G401 (cell line): ENCODE measurements around the gene SMIM23. TPM values are rescaled to one million over a fixed set of nuclear protein-coding genes. Genes with fewer than 3 reads are reported as not detected.
"Not testable (repeated sequence)": the region's sequence is repeated elsewhere in the genome, so short reads cannot be mapped to it uniquely, and the experiment has no call there.

Experiments used
- DNase-seq: peaks from one replicate; pipeline ENCODE4 v3.0.0-alpha.2; 2015; ENCODE audit warnings: low spot score
- in situ Hi-C: cut with HindIII; loops from 2 replicates; pipeline ENCODE4 v1.10.0; 2016; ENCODE audit warnings: low sequenced_read_pairs, mixed read lengths
- total RNA-seq: library from RNA; depleted of rRNA; stranded (reverse); fragments of >200 nt; shearing (Covaris generic); gene quantifications from 2 replicates; pipeline ENCODE4 v1.2.3, GENCODE V29; 2014

The SMIM23 gene
- total RNA-seq, 1 experiment from 2014 or later: not detected

DNA sequence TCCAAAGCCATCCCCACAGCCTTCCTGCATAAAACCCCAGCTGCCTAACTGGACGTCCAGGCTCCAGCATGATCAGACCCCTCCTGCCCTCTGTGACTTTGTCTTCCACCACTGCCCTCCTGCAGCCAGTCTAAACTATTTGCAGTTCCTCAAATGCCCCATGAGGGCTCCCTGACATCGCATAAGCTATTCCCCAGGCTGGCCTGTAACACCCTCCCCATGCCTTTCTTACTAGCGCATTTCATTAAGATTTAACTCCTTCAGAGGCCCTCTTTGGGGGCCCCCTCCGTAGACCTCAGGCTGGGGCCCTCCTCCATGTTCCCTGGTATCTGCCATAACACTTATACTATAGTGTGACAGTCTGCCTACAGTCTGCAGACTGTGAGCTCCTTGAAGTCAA, 15.5 kb upstream of the SMIM23 start:
- in situ Hi-C loops: no loop called here
- DNase-seq: no peak

DNA sequence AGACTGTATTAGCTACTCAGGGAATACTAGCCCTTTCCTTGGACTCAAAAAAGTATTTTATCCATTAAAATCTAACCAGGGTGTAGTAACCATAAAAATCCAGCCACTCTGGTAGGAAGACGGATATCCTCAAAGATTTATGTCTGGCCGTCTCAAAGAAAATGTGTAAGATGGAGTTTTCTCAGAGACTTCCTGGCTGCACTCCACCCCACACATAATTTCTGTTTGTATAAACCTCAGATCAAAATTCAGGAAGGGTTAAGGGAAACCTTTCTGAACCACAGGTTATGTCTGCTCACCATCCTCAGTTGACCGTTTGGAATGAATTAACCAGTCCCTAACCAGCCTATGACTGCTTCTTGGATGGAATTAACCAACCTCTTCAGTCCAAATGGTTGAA, 13.8 kb upstream of the SMIM23 start:
- in situ Hi-C loops: no loop called here
- DNase-seq: no peak

DNA sequence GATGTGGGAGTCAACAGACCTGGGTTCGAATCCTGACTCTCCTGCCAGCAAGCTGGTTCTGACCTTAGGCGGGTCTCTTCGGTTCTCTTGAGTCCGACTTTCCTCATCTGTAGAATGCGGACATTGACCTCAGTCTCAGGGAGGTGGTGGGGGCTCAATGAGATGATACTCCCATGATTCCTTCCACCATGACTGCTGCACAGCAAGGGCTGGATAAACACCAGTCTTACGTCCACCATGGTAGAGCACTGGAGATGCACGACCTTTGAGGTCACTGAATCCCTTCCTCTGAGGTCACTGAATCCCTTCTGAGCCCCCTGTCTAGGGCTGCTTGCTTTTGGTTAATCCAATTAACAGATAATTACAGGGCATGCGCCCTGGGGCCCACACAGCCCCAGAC, 12.5 kb upstream of the SMIM23 start:
- in situ Hi-C loops: no loop called here
- DNase-seq: no peak

DNA sequence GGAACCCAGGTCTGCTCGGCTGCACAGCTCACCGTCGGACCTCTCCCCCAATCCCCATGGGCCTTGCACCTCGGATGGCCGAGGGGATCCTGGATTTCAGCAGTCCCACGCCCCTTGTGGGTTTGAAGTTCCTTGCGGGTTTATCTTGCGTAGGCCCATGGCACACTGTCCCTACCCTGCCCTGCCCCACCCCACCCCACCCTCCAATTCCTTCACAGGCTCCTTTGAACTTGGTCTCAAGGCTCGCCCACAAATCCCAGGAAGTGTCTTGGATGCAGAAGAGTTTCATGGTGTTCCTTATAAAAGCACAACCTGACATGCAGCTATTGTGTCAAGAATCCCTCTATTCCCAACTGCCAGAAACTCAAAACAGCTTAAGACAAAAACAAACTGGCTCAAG, 11.2 kb upstream of the SMIM23 start:
- in situ Hi-C loops: no loop called here

DNA sequence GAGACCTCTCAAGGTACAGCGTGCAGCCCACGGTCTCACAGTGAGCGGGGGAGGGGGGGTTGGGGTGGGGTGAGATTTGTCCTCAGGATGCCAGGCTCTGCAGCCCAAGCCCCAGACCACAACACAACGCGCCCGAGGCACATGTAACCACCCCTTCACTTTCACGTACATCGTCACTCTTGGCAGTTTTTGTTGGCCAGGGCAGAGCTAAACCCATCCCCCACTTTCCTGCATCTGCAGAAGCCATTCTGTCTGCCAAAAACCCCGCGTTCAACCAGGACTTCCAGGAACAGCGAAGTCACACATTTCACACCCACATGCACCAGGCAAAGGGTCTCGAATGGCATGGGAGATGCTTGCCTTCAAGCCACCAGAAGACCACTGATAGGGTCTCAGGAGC, 9.4 kb upstream of the SMIM23 start:
- in situ Hi-C loops: no loop called here
- no peak for DNase-seq

More for the DNA sequence above, 11.2 kb upstream of the SMIM23 start:
- DNase-seq: no peak

DNA sequence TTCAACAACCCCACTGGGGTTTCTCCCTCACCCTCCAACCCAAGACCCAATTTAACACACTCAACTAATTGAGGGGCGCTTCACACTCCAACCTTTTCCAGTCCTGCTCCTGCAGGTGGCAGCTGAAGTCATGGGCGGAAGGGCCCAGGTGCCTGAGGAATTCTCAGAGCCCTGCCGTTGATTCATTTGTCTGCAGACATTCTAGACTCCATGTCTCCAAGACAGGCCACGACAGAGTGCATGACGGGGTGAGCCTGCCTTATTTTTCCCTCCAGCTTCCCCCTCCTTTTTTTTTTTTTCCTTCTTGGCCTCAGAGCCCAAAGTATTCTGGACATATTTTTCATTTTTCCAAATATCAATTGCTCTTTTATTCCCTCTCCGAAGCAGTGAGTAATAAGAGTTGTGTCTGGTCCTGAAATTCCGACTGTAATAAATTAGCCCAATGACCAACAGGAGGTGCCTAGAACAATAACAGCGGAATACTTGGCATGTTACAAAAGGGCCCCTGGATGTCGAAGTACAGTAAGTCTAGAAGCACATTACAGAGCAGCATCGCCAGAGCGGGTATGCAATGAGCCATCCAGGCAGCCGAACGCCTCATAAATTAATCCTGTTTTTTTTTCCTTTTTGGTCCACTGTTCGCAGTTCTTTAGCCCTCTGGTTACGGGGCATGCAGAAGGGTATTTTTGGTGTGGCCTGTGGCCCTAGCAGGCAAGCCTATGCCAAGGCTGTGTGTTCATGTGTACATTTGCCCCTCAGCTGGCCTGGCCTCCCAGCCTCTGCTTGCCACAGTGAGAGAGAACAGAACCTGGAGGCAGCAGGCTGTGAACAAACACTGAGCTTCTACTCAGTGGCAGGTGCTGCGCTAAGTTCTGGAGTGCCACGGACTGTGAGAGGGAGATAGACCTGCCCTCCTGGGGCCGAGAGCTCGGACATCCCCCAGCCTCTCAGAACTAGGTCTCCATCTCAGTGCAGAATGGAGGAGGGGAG, 8.6 kb upstream of the SMIM23 start:
- DNase-seq: no peak
- in situ Hi-C loops: no loop called here

DNA sequence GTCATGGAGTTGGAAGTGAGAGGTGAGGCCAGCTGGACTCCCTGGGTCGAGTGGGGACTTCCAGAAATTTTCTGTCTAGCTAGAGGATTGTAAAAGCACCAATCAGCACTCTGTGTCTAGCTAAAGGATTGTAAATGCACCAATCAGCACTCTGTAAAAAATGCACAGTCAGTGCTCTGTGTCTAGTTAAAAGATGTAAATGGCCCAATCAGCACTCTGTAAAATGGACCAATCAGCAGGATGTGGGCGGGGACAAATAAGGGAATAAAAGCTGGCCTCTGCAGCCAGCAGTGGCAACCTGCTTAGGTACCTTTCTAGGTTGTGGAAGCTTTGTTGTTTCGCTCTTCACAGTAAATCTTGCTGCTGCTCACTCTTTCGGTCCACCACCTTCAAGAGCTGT, 3.9 kb upstream of the SMIM23 start:
- in situ Hi-C loops, DNase-seq: not testable (repeated sequence)

DNA sequence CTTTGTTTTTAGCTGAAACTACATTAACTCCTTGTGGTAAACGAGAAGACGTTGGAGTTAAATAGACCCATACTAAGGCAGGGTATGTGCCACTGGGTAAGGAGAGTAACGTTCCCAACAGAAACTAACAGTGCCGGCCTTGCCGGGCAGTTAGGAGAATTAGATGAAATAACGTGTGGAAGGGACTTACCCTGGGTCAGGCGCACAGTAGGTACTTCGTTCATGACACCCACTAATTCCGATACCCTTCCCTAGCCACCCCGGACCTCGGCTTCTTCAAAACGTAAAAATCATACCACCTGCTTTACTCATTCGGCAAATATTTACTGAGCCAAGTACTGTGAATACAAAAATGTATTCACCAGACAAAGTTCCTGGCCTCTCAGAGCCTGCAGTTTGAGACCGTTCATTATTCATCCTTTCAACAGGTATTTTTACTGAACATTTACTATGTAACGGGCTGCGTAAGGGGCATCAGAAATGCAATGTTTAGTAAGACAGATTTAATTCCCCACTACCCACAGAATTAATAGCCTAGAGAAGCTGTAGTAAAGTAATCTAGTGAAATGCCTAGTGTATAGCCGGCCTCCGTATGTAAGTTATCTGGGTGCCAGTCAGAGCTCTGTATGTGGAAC, 3.2 kb upstream of the SMIM23 start:
- no peak for DNase-seq
- in situ Hi-C loops: no loop called here

DNA sequence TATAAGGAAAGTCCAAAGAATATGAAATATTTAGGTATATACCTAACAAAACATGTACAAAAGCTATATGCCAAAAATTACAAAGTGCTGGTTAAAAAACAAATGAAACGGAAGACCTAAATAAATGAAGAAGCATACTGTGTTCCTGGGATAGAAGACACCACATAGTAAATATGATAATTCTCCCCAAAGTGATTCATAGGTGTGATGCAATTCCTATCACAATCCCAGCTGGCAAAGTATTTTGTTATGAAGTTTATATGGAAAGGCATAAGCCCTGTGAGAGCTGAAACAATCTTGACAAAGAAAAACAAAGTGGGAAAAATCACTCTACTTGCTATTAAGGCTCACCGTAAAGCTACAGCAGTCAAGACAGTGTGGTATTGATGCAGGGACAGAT, 2.6 kb upstream of the SMIM23 start:
- in situ Hi-C loops: no loop called here
- DNase-seq: no peak

DNA sequence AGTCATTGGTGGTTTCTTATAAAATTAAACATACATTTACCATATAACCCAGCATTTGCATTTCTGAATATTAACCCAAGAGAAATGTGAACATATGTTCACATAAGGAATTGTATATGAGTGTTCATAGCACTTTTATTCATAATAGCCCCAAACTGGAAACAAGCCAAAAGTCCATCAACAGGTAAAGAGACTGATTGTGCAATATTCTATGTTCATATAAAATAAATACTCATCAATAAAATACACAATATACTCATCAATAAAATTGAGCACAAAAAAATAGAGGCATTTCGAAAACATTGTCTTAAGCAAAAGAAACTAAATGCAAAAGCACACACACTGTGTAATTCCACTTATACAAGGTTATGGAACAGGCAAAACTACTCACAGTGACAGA, 3.7 kb downstream of the SMIM23 start:
- in situ Hi-C loops: no loop called here
- no peak for DNase-seq

DNA sequence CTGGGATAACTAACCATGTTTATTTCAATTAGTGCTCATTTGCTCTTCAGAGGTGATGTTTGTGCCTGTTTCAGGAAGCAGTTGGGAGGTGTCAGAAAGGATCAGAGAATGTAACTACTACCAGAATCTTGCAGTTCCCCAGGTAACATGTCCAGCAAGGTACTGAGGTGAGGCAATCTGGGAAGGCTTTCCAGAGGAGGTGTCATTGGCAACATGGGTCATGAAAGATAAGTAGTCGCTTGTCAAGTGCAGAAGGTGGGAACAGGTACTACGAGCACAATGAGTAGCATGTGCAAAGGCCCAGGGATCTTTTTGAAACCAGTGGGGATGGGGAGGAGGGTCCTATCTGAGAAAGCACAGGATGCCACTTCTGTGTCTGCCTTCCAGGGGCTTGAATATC, 4.8 kb downstream of the SMIM23 start:
- in situ Hi-C loops: loop anchor here (5.0 kb wide), 1 partner anchor 68 kb away; no protein-coding TSS in a partner anchor
- no peak for DNase-seq

DNA sequence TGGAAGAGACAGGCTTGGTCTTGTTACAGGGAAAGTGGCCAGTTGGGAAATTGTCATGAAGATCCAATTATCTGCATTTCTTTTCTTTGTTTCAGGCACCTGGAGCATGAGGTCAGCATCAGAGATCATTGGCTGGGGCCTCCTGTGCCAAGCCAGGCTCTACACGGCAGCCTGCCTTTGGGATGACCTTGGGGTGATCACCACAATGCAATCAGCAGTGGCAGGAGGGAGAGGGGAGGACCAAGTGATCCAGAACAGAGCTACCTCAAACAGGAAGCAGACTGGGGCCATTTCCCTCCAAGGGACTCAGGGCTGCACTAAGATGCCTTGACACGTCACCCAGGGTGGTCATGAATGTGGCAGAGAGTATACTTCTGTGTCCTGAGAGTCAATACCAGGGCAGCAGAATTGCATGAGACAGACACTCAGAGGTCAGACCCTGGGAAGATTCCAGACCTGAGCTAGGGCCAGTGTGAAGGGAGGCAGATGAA, 8.9 kb downstream of the SMIM23 start:
- in situ Hi-C loops: loop anchor here (5.0 kb wide), 1 partner anchor 72 kb away; no protein-coding TSS in a partner anchor
- DNase-seq: no peak

DNA sequence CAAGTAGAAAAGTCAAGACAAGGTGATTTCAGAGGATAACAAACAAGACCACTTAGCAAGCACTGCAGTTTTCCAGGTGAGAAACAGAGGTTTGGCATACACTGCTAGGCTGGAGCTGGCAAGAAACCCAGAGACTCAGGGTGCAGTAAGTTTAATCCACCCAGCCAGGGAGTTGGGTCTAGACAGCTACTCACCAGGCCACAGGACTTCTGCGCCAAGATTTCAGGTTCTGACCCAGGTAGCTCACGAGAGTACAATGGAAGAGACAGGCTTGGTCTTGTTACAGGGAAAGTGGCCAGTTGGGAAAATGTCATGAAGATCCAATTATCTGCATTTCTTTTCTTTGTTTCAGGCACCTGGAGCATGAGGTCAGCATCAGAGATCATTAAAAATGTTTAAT, 9.8 kb downstream of the SMIM23 start:
- in situ Hi-C loops: no loop called here
- DNase-seq: no peak

DNA sequence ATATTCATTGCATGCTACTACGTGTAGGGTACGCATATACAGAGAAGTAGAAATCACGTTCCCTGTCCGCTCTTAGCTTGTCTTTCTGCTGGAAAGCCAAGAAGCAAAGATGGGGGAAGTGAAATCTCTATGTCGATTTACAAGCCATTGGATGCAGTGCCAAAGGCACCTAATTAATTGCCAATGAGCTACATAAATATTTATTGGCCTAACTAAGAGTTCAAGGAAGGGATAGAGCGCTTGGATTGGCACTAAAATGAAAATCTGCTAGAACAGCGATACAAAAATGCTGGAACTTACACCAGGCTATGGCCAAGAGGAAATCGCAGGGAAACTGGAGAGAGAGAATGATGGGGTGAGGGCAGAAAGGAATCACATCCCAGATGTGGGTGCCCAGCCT, 10.8 kb downstream of the SMIM23 start:
- in situ Hi-C loops: no loop called here

DNA sequence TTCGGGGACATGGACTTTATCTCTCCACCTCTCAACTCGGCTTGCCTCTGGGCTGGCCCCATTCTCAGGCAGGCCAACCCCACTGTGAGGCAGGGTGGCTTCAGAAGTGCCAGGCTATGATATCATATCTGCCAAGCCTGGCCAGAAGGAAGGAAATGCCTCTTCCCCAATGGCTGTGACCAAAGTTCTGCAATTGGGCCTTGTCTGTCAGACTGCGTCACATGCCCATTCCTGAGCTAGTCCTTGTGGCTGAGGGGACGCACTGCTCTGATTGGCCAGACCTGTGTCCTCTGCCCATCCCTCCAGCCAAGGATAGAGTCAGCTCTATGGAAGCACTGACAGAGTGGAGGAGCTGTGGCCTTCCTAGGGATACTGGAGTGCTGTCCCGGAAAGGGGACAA, 11.9 kb downstream of the SMIM23 start:
- no peak for DNase-seq
- in situ Hi-C loops: no loop called here

More for the DNA sequence above, 10.8 kb downstream of the SMIM23 start:
- no peak for DNase-seq

DNA sequence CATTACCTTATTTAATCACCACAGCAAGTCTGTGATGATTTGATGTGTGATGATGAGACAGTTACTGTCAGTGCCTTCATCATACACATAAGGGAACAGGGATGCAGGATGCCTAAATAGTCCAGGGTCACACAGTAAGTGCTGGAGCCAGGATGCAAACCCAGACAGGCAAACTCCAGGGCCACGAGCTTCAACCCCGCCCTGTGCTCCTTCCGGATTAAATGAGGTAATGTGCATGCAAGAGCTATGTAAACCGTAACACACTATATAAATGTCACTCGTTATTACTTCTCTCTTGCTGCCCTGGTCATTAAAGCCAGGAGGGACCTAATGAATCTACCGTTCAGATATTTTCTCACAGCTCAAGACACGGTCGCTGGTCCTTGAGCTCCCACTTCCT, 12.8 kb downstream of the SMIM23 start:
- in situ Hi-C loops: no loop called here
- no peak for DNase-seq

DNA sequence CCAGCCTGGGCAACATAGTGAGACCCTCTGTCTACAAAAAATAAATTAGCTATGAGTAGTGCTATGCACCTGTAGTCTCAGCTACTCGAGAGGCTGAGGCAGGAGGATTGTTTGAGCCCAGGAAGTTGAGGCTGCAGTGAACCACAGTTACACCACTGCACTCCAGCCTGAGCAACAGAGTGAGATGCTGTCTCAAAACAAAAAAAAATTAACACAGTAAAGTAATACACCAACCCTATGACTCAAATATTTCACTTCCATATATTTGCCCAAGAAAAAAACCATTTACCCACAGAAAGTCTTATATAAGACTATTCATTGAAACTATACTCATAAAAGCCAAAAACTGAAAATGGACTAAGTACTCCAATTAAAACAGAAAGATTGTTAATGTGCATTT, 16.2 kb downstream of the SMIM23 start:
- in situ Hi-C loops: no loop called here
- DNase-seq: no peak

DNA sequence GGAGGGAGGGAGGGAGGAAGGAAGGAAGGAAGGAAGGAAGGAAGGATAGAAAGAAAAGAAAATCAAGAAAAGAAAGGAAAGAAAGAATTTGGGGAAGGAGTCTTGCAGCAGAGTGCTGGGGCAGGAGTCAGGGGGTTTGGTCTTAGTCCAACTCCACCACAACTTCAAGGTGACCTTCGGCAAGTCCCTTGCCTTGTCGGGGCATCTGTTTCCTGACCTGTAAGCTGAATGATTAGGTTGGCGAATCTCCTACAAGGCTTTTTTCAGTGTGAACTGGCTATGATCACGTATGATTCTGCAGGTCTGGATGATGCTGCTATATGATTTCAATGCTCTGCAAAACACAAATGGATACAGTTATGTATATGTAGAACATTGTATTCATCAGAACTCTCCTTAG, 20.1 kb downstream of the SMIM23 start:
- in situ Hi-C loops: no loop called here

DNA sequence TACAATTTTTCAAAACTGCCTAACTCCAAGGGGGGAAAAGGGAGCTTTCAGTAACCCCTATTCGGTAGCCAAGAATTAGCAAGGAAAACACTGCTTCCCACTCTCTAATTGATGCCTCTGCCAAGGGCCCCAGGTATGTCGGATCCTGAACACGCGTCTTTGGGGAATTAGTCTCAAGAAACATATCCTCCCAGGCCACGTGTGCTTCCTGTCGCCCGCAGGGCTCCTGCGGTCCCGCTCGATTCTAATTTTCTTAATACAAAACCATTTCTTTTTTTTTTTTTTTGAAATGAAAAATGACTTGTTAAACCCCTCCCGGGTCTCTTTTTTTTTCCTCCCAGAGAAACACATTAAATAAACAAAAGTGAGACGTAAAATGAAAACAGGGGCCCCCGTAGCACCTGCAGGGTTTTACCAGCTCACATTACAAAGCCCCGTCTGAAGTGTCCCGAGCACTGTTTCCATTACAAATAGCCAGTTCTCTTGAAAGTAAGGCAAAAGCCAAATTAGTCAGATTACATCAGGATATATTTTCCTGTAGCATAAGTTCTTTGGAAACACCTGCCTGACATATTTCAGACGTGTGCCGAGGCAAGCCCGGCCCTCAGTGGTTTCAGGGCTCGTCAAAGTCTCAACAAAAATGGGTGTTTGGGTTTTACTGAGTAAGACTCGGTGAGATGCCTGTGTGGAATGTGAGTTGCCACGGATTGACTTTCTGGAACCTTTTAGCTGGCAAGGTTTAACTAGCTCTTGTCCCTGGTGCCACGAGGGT, 21.5 kb downstream of the SMIM23 start:
- in situ Hi-C loops: no loop called here
- DNase-seq: no peak

More for the DNA sequence above, 20.1 kb downstream of the SMIM23 start:
- no peak for DNase-seq

DNA sequence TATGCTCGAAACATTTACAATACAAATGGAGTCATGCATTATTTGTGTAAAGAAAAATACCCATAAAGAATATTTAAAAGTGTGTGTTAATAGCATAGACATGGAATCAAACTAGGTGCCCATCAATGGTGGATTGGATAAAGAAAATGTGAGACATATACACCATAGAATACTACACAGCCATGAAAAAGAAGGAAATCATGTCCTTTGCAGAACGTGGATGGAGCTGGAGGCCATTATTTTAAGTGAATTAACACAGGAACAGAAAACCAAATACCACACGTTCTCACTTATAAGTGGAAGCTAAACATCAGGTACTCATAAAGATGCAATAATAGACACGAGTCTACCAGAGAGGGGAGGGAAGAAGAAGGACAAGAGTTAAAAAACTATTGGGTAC, 22.8 kb downstream of the SMIM23 start:
- in situ Hi-C loops: no loop called here
- no peak for DNase-seq
